ACC112 (cell line): ENCODE results near the gene UBR4.

Experiments used
- H2AFZ ChIP-seq: fragments of 200-600 bp; sonication (generic); one replicate; pipeline ENCODE4 v1.6.0; 2017; ENCODE audit warnings: antibody characterized with exemption, low read length; ENCODE audit not compliant: unreplicated experiment
- H3K27ac ChIP-seq: fragments of 200-600 bp; sonication (generic); 2 replicates; pipeline ENCODE4 v1.5.1; 2014; ENCODE audit warnings: low read depth, mild to moderate bottlenecking, antibody characterized with exemption, low read length, moderate library complexity
- H3K27me3 ChIP-seq: fragments of 200-600 bp; sonication (generic); 2 replicates; pipeline ENCODE4 v1.6.1; 2014; ENCODE audit warnings: mild to moderate bottlenecking, antibody characterized with exemption, low read length, moderate library complexity, mixed read lengths; ENCODE audit not compliant: insufficient read depth
- H3K36me3 ChIP-seq: fragments of 200-600 bp; sonication (generic); 2 replicates; pipeline ENCODE4 v1.6.1; 2016; ENCODE audit warnings: mild to moderate bottlenecking, antibody characterized with exemption, low read length, moderate library complexity, mixed read lengths; ENCODE audit not compliant: insufficient read depth
- H3K4me1 ChIP-seq: fragments of 200-600 bp; sonication (generic); one replicate; pipeline ENCODE4 v1.6.1; 2016; ENCODE audit warnings: low read length, mixed read lengths; ENCODE audit not compliant: insufficient read depth, unreplicated experiment, control insufficient read depth
- H3K4me3 ChIP-seq: fragments of 200-600 bp; sonication (generic); 2 replicates; pipeline ENCODE4 v1.5.1; 2014; ENCODE audit warnings: mild to moderate bottlenecking, low read depth, low read length
- H3K79me2 ChIP-seq: fragments of 200-600 bp; sonication (generic); one replicate; pipeline ENCODE4 v1.6.0; 2016; ENCODE audit warnings: low read length; ENCODE audit not compliant: control insufficient read depth, unreplicated experiment, insufficient read depth

The UBR4 gene

DNA sequence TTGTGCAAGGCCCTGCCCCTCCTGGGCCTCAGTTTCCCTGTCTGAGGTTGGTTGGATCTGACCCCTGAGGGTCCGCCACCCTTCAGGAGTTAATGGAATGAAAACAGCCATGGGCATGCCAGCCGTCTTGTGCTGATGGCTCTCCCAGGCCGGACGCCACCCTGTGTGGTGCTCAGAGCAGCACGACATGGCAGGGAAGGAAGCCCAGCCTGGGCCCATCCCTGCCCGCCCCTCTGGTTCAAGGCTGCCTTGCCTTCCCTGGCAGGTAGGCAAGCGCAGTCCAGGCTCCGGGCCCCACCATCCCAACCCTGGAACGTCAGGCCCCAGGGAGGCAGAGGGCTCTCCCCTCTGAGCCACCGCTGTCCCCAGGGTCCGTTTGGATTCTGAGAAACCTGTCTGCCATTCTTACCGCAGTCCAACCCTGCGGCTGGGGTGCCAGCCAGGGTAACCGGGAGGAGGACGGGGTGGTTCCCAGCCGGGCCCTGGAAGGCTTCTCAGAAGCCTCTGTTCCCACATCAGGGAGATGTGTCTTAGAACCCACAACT, 145.1 kb downstream of the UBR4 start:
- H3K27me3 ChIP-seq = no peaks in the 10 kb centered on the region
- H3K4me3 ChIP-seq = no peak overlapping the region
- no peaks in the 10 kb centered on the region for H3K79me2 ChIP-seq
- no peak overlapping the region for H2AFZ ChIP-seq
- H3K4me1 ChIP-seq = no peaks in the 10 kb centered on the region
- no peaks in the 10 kb centered on the region for H3K36me3 ChIP-seq
- H3K27ac ChIP-seq = no peak overlapping the region

DNA sequence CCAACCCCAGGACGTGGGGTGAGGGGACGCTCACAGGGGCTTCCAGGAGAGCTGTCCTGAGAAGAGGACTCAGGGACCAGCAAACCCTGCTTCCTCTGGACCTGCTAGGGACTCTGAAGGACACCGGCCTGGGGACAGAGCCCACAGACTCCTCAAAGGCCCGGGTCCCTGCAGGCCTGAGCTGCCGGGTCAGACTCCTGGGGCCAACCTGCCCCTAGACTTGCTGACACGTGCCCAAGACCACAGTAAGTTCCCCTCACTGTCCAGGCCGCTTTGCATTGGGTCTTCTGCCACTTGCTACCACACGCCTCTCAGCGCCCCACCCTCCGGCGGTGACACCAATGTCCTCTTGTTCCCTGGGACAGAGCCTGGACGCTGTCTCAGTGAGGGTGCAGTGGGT, 146.9 kb downstream of the UBR4 start:
- Histone ChIP-seq H3K4me3 (no peak overlapping the region), H3K79me2 (no peaks in the 10 kb centered on the region), H2AFZ (no peak overlapping the region), H3K27me3 (no peaks in the 10 kb centered on the region), H3K27ac (no peak overlapping the region), H3K36me3 (no peaks in the 10 kb centered on the region), H3K4me1 (no peaks in the 10 kb centered on the region)

DNA sequence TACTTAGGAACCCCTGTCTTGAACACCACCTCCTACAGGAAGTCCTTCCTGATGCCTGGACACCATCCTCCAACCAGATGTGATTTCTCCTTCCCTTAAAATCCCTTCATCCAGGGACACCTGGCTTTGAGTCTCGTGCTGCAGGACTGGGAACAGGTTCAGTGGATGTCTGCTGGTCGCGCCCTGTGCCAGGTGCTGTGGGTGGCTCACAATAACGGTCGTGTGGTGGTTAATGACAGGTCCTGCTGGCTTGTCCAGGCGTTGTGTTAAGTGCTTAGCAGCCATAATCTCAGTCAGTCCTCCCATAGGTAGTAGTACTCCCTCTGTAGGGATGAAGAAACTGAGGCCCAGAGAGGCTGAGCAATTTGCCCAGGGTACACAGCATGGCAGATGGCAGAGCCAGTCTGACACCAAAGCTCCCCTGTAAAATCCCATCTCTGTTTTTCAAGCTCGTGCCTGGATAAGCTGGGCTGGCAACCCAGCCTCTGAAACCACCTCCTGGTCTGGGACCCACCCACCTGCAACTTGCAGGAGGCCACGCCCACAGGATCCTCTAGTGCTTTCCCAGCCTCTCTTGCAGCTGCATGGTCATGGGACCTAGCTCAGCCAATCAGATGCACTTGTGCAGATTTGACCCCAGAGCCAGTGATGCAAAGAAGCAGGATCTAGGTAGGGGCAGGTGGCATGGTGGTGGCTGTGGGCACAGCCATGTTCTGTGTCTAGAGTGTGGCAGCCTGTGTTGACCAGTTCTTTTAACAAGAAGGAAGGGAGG, 147.6 kb downstream of the UBR4 start:
- H3K4me1 ChIP-seq = no peaks in the 10 kb centered on the region
- no peak overlapping the region for H3K4me3 ChIP-seq
- H3K79me2 ChIP-seq = no peaks in the 10 kb centered on the region
- H2AFZ ChIP-seq = no peak overlapping the region
- H3K36me3 ChIP-seq = no peaks in the 10 kb centered on the region
- no peaks in the 10 kb centered on the region for H3K27me3 ChIP-seq
- H3K27ac ChIP-seq = no peak overlapping the region

DNA sequence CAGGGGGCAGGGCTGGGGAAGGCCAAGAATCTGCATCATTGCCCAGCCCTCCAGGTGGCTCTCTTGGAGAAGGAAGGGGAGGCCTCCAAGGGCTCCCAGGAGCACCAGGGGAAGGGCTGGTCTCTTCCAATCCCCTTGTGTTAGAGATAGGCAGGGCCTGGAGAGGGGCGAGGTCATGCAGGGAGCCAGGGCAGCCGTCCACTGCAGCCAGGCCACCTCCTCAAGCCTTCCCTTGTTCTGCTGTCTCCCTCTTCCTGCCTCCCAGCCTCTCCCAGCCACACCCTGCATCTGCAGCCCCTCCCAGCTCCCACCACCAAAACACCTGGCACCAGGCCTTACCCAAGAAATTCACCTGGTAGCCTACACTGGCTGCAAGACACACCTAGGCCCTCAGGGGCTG, 148.3 kb downstream of the UBR4 start:
- H3K79me2 ChIP-seq = no peaks in the 10 kb centered on the region
- H2AFZ ChIP-seq = no peak overlapping the region
- H3K27me3 ChIP-seq = no peaks in the 10 kb centered on the region
- no peak overlapping the region for H3K27ac ChIP-seq
- H3K36me3 ChIP-seq = no peaks in the 10 kb centered on the region
- H3K4me3 ChIP-seq = no peak overlapping the region
- no peaks in the 10 kb centered on the region for H3K4me1 ChIP-seq

DNA sequence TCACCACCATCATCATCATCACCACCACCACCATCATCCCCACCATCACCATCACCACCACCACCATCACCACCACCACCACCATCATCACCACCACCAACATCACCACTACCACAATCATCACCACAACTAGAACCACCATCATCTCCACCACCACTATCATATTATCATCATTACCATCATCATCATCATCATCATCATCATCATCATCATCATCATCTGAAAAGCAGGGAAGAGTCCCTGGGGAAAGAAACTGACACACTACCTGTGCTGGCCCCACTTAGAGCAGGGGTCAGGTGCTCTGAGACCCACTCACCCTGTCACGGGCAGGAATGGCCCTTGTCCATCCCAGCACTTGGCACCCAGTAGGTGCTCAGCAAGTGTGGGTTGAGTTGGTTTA, 148.7 kb downstream of the UBR4 start:
- Histone ChIP-seq H3K79me2 (no peaks in the 10 kb centered on the region), H3K4me3 (no peak overlapping the region), H3K36me3 (no peaks in the 10 kb centered on the region), H3K27me3 (no peaks in the 10 kb centered on the region), H3K4me1 (no peaks in the 10 kb centered on the region), H2AFZ (no peak overlapping the region), H3K27ac (no peak overlapping the region)

DNA sequence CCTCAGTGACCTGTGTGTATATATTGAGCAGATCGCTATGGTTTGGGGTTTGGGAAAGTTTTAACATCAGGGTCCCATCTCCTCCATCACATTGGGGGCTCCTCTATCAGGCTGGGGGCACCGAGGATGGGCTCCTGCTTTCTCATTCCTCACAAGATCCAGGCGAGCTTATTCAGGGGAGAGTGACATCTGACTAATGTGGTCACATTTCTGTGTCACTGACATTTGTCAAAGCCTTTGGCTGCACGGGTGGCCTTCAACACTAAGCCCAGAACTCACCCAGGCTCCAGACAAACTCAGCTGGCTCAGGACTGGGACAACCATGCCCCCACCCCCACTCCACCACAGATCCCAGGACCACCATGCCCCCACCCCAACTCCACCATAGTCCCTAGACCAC, 150.3 kb downstream of the UBR4 start:
- Histone ChIP-seq H3K79me2 (no peaks in the 10 kb centered on the region), H3K27me3 (peaks cover 10% of the 10 kb centered on the region), H3K4me1 (no peaks in the 10 kb centered on the region), H3K36me3 (no peaks in the 10 kb centered on the region), H3K27ac (no peak overlapping the region), H3K4me3 (no peak overlapping the region), H2AFZ (no peak overlapping the region)

DNA sequence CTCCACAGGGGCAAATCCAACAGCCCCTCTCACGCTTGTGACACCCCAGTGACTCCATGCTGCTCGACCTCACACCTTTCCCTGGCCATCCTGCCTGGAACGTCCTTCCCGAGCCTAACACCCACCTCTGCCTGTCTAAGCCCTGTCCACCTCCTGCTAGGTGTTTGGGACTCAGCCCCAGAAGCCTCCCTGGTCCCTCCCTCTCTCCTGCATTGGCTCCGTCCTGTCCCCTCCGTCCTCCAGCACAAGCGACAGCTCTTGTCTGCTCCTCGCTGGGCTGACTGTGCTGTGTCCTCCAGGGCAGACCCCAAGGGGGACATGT, 151.6 kb downstream of the UBR4 start:
- Histone ChIP-seq H3K79me2 (no peaks in the 10 kb centered on the region), H3K4me1 (no peaks in the 10 kb centered on the region), H2AFZ (no peak overlapping the region), H3K4me3 (no peak overlapping the region), H3K27me3 (peaks cover 23% of the 10 kb centered on the region), H3K36me3 (no peaks in the 10 kb centered on the region), H3K27ac (no peak overlapping the region)

DNA sequence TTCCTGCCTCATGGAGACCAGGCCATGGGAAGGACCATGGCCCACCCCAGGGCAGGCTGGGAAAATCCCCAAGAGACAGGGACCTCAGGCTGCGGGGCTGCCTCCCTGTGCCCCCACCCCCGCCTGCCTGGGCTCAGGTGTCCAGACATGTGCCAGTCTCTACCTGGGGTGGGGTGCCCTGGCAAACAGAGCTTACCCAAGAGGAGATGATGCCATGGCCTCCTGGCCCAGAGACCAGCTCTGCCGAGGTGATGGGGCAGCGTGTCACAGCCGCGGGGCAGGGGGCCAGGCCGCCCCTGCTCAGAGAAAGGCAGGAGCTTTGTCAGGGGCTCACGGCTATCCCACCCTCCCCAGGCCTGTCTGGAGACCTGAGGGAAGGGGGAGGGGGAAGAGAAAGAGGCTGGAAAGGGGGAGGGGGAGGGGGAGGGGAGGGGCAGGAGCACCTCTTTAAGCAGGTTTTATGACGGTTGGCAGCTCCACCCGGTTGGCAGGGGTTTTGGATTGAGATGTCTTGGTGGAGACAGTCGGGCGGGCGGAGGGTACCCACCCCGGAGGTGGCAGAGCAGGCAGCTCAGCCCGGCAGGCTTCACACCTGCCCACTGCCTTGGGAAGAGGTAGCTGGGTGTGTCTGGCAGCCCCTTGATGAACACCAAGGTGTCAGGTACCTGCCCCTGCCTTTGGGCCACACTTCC, 152.1 kb downstream of the UBR4 start:
- Histone ChIP-seq H3K36me3 (no peaks in the 10 kb centered on the region), H3K79me2 (no peaks in the 10 kb centered on the region)

DNA sequence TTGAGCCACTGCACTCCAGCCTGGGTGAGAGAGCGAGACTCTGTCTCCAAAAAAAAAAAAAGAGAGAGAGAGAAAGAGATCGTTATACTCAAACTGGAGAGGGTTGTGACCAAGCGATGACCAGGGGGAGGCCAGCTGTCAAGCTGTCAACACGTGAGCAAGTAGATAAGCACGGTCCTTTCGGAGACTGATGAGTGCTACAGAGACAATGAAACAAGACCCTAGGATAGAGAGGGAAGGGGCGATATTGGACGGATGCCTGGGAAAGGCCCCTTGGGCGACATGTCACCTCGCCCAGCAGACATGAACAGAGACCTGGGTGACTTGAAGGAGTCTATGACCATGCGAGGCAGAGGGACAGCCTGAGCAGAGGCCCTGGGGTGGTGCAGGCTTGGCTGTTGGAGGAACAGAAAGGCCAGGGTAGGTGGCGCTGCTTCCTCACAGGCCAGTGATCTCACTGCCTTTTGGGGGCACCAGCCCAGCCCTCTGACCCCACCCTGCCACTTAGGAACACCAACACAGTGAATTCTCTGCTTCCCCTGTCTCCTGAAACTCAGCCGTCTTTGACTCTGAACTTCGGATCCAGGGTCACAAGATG, 152.8 kb downstream of the UBR4 start:
- Histone ChIP-seq H2AFZ (no peak overlapping the region), H3K4me3 (no peak overlapping the region), H3K27ac (no peak overlapping the region), H3K36me3 (no peaks in the 10 kb centered on the region), H3K27me3 (peaks cover 25% of the 10 kb centered on the region), H3K79me2 (no peaks in the 10 kb centered on the region), H3K4me1 (no peaks in the 10 kb centered on the region)

More for the DNA sequence above, 152.1 kb downstream of the UBR4 start:
- H3K27ac ChIP-seq = no peak overlapping the region
- H3K27me3 ChIP-seq = peaks cover 25% of the 10 kb centered on the region
- no peaks in the 10 kb centered on the region for H3K4me1 ChIP-seq
- H2AFZ ChIP-seq = no peak overlapping the region
- no peak overlapping the region for H3K4me3 ChIP-seq

DNA sequence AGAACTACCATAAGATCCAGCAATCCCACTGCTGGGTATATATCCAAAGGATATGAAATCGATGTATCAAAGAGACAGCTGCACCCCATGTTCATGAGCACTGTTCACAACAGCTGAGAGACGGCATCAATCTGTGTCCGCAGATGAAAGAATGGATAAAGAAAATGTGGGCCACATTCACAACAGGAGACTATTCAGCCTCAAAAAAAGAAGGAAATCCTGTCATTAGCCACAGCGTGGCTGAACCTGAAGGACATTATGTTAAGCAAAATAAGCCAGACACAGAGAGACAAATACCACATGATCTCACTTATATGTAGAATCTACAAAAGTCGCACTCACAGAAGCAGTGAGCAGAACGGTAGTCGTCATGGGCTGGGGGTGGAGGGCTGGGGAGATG, 154.4 kb downstream of the UBR4 start:
- no peak overlapping the region for H3K27ac ChIP-seq
- H3K4me3 ChIP-seq = no peak overlapping the region
- peaks cover 27% of the 10 kb centered on the region for H3K27me3 ChIP-seq
- no peak overlapping the region for H2AFZ ChIP-seq
- H3K36me3 ChIP-seq = no peaks in the 10 kb centered on the region
- no peaks in the 10 kb centered on the region for H3K79me2 ChIP-seq
- H3K4me1 ChIP-seq = no peaks in the 10 kb centered on the region

DNA sequence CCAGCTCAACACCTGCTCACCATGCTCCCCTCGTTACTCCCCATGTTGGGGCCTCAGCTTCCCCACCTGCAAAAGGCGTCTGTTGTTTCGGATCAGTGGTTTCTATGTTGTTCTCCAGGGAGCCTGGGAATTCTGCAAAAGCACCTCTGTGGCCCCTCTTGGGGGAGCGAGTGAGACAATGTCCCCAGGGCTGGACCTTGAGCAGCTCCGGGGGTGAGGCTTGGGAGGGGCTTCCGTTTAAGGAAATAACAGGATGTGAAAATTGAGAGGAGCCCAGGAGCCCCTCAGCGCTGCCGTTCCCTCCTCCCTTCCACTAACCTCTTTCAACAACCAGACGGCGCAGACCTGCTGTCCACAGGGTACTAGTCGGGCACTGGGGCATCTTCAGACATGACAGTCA, 155.1 kb downstream of the UBR4 start:
- no peak overlapping the region for H3K27ac ChIP-seq
- H3K4me1 ChIP-seq = no peaks in the 10 kb centered on the region

More for the DNA sequence above, 155.1 kb downstream of the UBR4 start:
- peaks cover 27% of the 10 kb centered on the region for H3K27me3 ChIP-seq
- no peaks in the 10 kb centered on the region for H3K79me2 ChIP-seq
- H3K36me3 ChIP-seq = no peaks in the 10 kb centered on the region
- no peak overlapping the region for H2AFZ ChIP-seq
- H3K4me3 ChIP-seq = no peak overlapping the region
